H9 (cell line): ENCODE results near the gene DES. TPM values are rescaled to one million over a fixed set of nuclear protein-coding genes. Genes with fewer than 3 reads are reported as not detected.

ENCODE experiments used
- DNase-seq: peaks from one replicate; pipeline ENCODE4 v3.0.0-alpha.2; 2017
- H2AFZ ChIP-seq: one replicate; pipeline ENCODE4 v1.6.1; 2013; ENCODE audit warnings: mild to moderate bottlenecking, low read length, control low read depth, moderate library complexity
- H2AK5ac ChIP-seq: 2 replicates; pipeline ENCODE4 v1.6.1; 2013; ENCODE audit warnings: low read length, control low read depth, mixed read lengths; ENCODE audit not compliant: insufficient read length
- H2BK120ac ChIP-seq: one replicate; pipeline ENCODE4 v1.6.1; 2013; ENCODE audit warnings: low read depth, mild to moderate bottlenecking, low read length, control low read depth, inconsistent platforms; ENCODE audit not compliant: poor library complexity, severe bottlenecking
- H2BK12ac ChIP-seq: 2 replicates; pipeline ENCODE4 v1.6.1; 2013; ENCODE audit warnings: low read length, control low read depth, mixed read lengths, low read depth; ENCODE audit not compliant: insufficient read length
- H2BK15ac ChIP-seq: 2 replicates; pipeline ENCODE4 v1.6.1; 2013; ENCODE audit warnings: low read depth, low read length, control low read depth
- H2BK20ac ChIP-seq: one replicate; pipeline ENCODE4 v1.6.1; 2013; ENCODE audit warnings: low read depth, mild to moderate bottlenecking, low read length, control low read depth, inconsistent platforms; ENCODE audit not compliant: poor library complexity, severe bottlenecking
- H2BK5ac ChIP-seq: 2 replicates; pipeline ENCODE4 v1.6.1; 2013; ENCODE audit warnings: low read length, control low read depth, mixed read lengths; ENCODE audit not compliant: insufficient read length
- H3K14ac ChIP-seq: 2 replicates; pipeline ENCODE4 v1.6.1; 2013; ENCODE audit warnings: low read length, control low read depth; ENCODE audit not compliant: insufficient read depth
- H3K18ac ChIP-seq: 2 replicates; pipeline ENCODE4 v1.6.1; 2013; ENCODE audit warnings: low read depth, mild to moderate bottlenecking, mixed read lengths, low read length, control low read depth; ENCODE audit not compliant: insufficient read length
- H3K23ac ChIP-seq: 2 replicates; pipeline ENCODE4 v1.6.1; 2013; ENCODE audit warnings: low read length, control low read depth, mixed read lengths, low read depth; ENCODE audit not compliant: insufficient read length
- H3K23me2 ChIP-seq: 2 replicates; pipeline ENCODE4 v1.6.1; 2013; ENCODE audit warnings: low read depth, mild to moderate bottlenecking, mixed read lengths, low read length, control low read depth; ENCODE audit not compliant: insufficient read length, poor library complexity, severe bottlenecking
- H3K27ac ChIP-seq: 2 replicates; pipeline ENCODE4 v1.5.1; 2013; ENCODE audit warnings: low read length, control low read depth, mixed read lengths, low read depth; ENCODE audit not compliant: insufficient read length
- H3K27me3 ChIP-seq: 2 replicates; pipeline ENCODE4 v1.6.1; 2013; ENCODE audit warnings: low read length, control low read depth, inconsistent platforms; ENCODE audit not compliant: insufficient read depth
- H3K4ac ChIP-seq: 2 replicates; pipeline ENCODE4 v1.6.1; 2013; ENCODE audit warnings: low read depth, mild to moderate bottlenecking, control low read depth, inconsistent platforms, low read length, moderate library complexity
- H3K4me1 ChIP-seq: 2 replicates; pipeline ENCODE4 v1.6.1; 2013; ENCODE audit warnings: low read length, control low read depth, inconsistent platforms; ENCODE audit not compliant: insufficient read depth
- H3K4me2 ChIP-seq: 2 replicates; pipeline ENCODE4 v1.6.1; 2013; ENCODE audit warnings: low read length, control low read depth, mixed read lengths; ENCODE audit not compliant: insufficient read length, insufficient read depth
- H3K56ac ChIP-seq: 2 replicates; pipeline ENCODE4 v1.6.1; 2013; ENCODE audit warnings: low read depth, mild to moderate bottlenecking, mixed read lengths, low read length, control low read depth; ENCODE audit not compliant: insufficient read length
- H3K79me1 ChIP-seq: 2 replicates; pipeline ENCODE4 v1.6.1; 2013; ENCODE audit warnings: low read depth, mild to moderate bottlenecking, moderate library complexity, low read length, control low read depth, inconsistent platforms; ENCODE audit not compliant: insufficient read depth, poor library complexity, severe bottlenecking
- H3K79me2 ChIP-seq: 2 replicates; pipeline ENCODE4 v1.6.1; 2013; ENCODE audit warnings: low read length, control low read depth, inconsistent platforms; ENCODE audit not compliant: insufficient read depth
- H3K9ac ChIP-seq: 2 replicates; pipeline ENCODE4 v1.6.1; 2013; ENCODE audit warnings: low read length, control low read depth, mixed read lengths; ENCODE audit not compliant: insufficient read length; ENCODE audit errors: extremely low read depth
- H3K9me3 ChIP-seq: one replicate; pipeline ENCODE4 v1.6.1; 2013; ENCODE audit warnings: low read depth, low read length, inconsistent platforms; ENCODE audit not compliant: control insufficient read depth
- H3T11ph ChIP-seq: one replicate; pipeline ENCODE4 v1.6.1; 2013; ENCODE audit warnings: mild to moderate bottlenecking, low read length, control low read depth, inconsistent platforms
- H4K20me1 ChIP-seq: one replicate; pipeline ENCODE4 v1.6.1; 2013; ENCODE audit not compliant: control insufficient read depth, insufficient read length, insufficient read depth
- H4K5ac ChIP-seq: 2 replicates; pipeline ENCODE4 v1.6.1; 2013; ENCODE audit warnings: low read depth, mild to moderate bottlenecking, mixed read lengths, low read length, control low read depth; ENCODE audit not compliant: insufficient read length
- H4K8ac ChIP-seq: replicated peaks from 2 replicates; pipeline ENCODE4 v1.6.1; 2013; ENCODE audit warnings: low read length, control low read depth, mixed read lengths, low read depth; ENCODE audit not compliant: insufficient read length
- H4K91ac ChIP-seq: 2 replicates; pipeline ENCODE4 v1.6.1; 2013; ENCODE audit warnings: low read depth, mild to moderate bottlenecking, moderate library complexity, mixed read lengths, low read length, control low read depth; ENCODE audit not compliant: insufficient read length
- H3K27ac Mint-ChIP-seq, 3 experiments: 2 replicates in 2 of 3; 3 replicates in 1 of 3; pipeline ENCODE4 v1.8.0; 2020 to 2021; ENCODE audit warnings: mixed read lengths in 3 of 3, mild to moderate bottlenecking in 1 of 3, moderate library complexity in 1 of 3
- H3K27me3 Mint-ChIP-seq: 2 replicates; pipeline ENCODE4 v1.8.0; 2021; ENCODE audit warnings: low read depth, mild to moderate bottlenecking, moderate library complexity, mixed read lengths
- H3K36me3 Mint-ChIP-seq, 3 experiments: 2 replicates in 2 of 3; 3 replicates in 1 of 3; pipeline ENCODE4 v1.8.0; 2020 to 2021; ENCODE audit warnings: low read depth in 3 of 3, mixed read lengths in 3 of 3; ENCODE audit not compliant: insufficient read depth in 1 of 3
- H3K4me1 Mint-ChIP-seq, 2 experiments: 2 replicates each; pipeline ENCODE4 v1.8.0; 2020; ENCODE audit warnings: mixed read lengths in 2 of 2
- H3K4me3 Mint-ChIP-seq, 2 experiments: 2 replicates in 1 of 2; 3 replicates in 1 of 2; pipeline ENCODE4 v1.8.0; 2020 to 2021; ENCODE audit warnings: mild to moderate bottlenecking in 2 of 2, mixed read lengths in 2 of 2, moderate library complexity in 1 of 2
- H3K9me3 Mint-ChIP-seq, 2 experiments: 2 replicates in 1 of 2; 3 replicates in 1 of 2; pipeline ENCODE4 v1.8.0; 2020; ENCODE audit warnings: mild to moderate bottlenecking in 2 of 2, mixed read lengths in 2 of 2, moderate library complexity in 1 of 2
- CTCF ChIP-seq: fragments of 200-600 bp; sonication (generic); conservative IDR thresholded peaks from 3 replicates; pipeline ENCODE4 v1.8.0; 2021; ENCODE audit warnings: antibody characterized with exemption, mild to moderate bottlenecking
- WGBS: extraction: QIAGEN DNeasy Blood & Tissue Kit; methylation state at CpG from one replicate; pipeline ENCODE4 v1.1.7; 2013; ENCODE audit warnings: missing lambda C conversion rate, low lambda C conversion rate, mixed read lengths; ENCODE audit not compliant: insufficient read length; ENCODE audit errors: extremely low coverage; 5-methylcytosine and 5-hydroxymethylcytosine counted together
- total RNA-seq: library from RNA; stranded (reverse); gene quantifications from 2 replicates; pipeline ENCODE4 v1.2.1, GENCODE V29; 2021

DES gene
- total RNA-seq, 1 experiment from 2014 or later, result 4.6 TPM

DNA sequence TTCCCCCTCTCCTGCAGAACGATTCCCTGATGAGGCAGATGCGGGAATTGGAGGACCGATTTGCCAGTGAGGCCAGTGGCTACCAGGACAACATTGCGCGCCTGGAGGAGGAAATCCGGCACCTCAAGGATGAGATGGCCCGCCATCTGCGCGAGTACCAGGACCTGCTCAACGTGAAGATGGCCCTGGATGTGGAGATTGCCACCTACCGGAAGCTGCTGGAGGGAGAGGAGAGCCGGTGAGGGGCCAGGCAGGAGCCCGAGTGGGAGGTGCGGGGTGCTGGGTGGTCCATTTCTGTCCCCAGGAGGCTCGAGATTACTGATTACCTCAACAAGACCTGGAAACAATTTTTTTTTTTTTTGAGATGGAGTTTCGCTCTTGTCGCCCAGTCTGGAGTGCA lies 3.1 kb downstream of the DES start:
- H3K4me3 Mint-ChIP-seq, result no peak overlapping the region
- H3K9me3 Mint-ChIP-seq, result no peaks in the 10 kb centered on the region
- Histone ChIP-seq H3K4ac (no peak overlapping the region), H3K79me1 (no peaks in the 10 kb centered on the region), H3K27me3 (no peaks in the 10 kb centered on the region; the same call in 1 of the 2 replicates), H3K27ac (no peak overlapping the region), H3K9me3 (no peaks in the 10 kb centered on the region), H4K20me1 (no peaks in the 10 kb centered on the region), H3K56ac (no peak overlapping the region), H3K9ac (no peak overlapping the region), H2BK15ac (no peak overlapping the region), H2BK12ac (no peak overlapping the region), H4K8ac (no peak overlapping the region), H2AK5ac (no peak overlapping the region), H3K79me2 (no peaks in the 10 kb centered on the region), H4K5ac (no peak overlapping the region), H3T11ph (no peak overlapping the region), H2BK120ac (no peak overlapping the region), H3K23ac (no peak overlapping the region), H3K23me2 (no peaks in the 10 kb centered on the region), H3K4me2 (no peak overlapping the region), H3K18ac (no peak overlapping the region), H3K14ac (no peak overlapping the region; the same call in 1 of the 2 replicates), H4K91ac (no peak overlapping the region), H2BK5ac (no peak overlapping the region), H2AFZ (no peak overlapping the region), H3K4me1 (peaks cover 7% of the 10 kb centered on the region; the same call in 1 of the 2 replicates), H2BK20ac (no peak overlapping the region)
- no peak overlapping the region; a peak in 1 of 7 replicates for H3K27ac Mint-ChIP-seq
- peaks cover 21 to 24% of the 10 kb centered on the region in 2 experiments for H3K4me1 Mint-ChIP-seq
- DNase-seq, result no peak
- H3K36me3 Mint-ChIP-seq, result no peaks in the 10 kb centered on the region; a peak in 1 of 7 replicates
- TF ChIP-seq CTCF, result no peak
- peaks cover 36% of the 10 kb centered on the region for H3K27me3 Mint-ChIP-seq
- no CpG with 5 or more reads among the region's 17 CpGs for WGBS
